ENCODE measurements around the gene NCKAP1. TPM values are rescaled to one million over a fixed set of nuclear protein-coding genes. Genes with fewer than 3 reads are reported as not detected.
A peak's percentile ranks its signal among the peaks of the same experiment; 100 is the strongest.

The NCKAP1 gene
- total and polyA plus RNA-seq, 10 of the 15 experiments (the other 5 are each of a cell fraction or from before 2014, with no cell fraction given): 0.11 to 1.5 (median 0.52) TPM

DNA sequence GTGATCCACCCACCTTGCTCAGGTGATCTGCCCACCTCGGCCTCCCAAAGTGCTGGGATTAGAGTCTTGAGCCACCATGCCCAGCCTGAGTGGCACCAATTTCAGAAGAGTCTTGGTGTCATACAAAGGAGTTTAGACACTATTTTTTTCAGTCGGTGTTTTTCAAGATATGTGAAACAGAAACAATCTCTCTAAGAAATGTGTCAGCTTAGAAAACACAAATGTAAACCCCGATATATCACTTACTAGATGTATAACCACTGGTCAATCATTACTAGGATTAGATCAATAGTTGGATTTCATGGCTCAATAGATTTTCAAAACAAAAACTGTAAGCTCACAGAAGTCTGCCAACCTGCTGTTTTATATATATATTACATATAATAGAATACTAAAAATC, 104.6 kb downstream of the NCKAP1 start:
- H3K36me3 ChIP-seq (ENCODE audit: control insufficient read depth in 2 of 2, insufficient read depth in 2 of 2, low read length in 1 of 2): no peaks in the 10 kb centered on the region
- H3K4me3 ChIP-seq: no peak overlapping the region
- no peak overlapping the region for H3K4me2 ChIP-seq (ENCODE audit: control insufficient read depth, insufficient read depth)
- no peak overlapping the region for H2AFZ ChIP-seq (ENCODE audit: control insufficient read depth, low read depth, low read length)
- no peak for TF ChIP-seq IKZF2 (IDR thresholded peaks at IDR 0.05)
- no peak for TF ChIP-seq REST (IDR thresholded peaks at IDR 0.05; ENCODE audit: low read depth, low read length)
- no peak for TF ChIP-seq EED (IDR thresholded peaks at IDR 0.05; ENCODE audit: low read depth)
- TF ChIP-seq DPF2 (IDR thresholded peaks at IDR 0.05): no peak
- TF ChIP-seq ZNF384 (IDR thresholded peaks at IDR 0.05; ENCODE audit: borderline replicate concordance, low read depth, low read length): no peak
- TF ChIP-seq, protein P1, sequence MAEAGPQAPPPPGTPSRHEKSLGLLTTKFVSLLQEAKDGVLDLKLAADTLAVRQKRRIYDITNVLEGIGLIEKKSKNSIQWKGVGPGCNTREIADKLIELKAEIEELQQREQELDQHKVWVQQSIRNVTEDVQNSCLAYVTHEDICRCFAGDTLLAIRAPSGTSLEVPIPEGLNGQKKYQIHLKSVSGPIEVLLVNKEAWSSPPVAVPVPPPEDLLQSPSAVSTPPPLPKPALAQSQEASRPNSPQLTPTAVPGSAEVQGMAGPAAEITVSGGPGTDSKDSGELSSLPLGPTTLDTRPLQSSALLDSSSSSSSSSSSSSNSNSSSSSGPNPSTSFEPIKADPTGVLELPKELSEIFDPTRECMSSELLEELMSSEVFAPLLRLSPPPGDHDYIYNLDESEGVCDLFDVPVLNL (IDR thresholded peaks at IDR 0.05; ENCODE audit: low read depth, low read length): no peak
- TF ChIP-seq CREM (IDR thresholded peaks at IDR 0.05; ENCODE audit: low read depth): no peak
- no peak for TF ChIP-seq PRDM15 (CRISPR knock-in tag; IDR thresholded peaks at IDR 0.05)
- TF ChIP-seq, protein P2, sequence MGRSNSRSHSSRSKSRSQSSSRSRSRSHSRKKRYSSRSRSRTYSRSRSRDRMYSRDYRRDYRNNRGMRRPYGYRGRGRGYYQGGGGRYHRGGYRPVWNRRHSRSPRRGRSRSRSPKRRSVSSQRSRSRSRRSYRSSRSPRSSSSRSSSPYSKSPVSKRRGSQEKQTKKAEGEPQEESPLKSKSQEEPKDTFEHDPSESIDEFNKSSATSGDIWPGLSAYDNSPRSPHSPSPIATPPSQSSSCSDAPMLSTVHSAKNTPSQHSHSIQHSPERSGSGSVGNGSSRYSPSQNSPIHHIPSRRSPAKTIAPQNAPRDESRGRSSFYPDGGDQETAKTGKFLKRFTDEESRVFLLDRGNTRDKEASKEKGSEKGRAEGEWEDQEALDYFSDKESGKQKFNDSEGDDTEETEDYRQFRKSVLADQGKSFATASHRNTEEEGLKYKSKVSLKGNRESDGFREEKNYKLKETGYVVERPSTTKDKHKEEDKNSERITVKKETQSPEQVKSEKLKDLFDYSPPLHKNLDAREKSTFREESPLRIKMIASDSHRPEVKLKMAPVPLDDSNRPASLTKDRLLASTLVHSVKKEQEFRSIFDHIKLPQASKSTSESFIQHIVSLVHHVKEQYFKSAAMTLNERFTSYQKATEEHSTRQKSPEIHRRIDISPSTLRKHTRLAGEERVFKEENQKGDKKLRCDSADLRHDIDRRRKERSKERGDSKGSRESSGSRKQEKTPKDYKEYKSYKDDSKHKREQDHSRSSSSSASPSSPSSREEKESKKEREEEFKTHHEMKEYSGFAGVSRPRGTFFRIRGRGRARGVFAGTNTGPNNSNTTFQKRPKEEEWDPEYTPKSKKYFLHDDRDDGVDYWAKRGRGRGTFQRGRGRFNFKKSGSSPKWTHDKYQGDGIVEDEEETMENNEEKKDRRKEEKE (IDR thresholded peaks at IDR 0.05): no peak
- no peak for TF ChIP-seq BACH1 (IDR thresholded peaks at IDR 0.05; ENCODE audit: borderline replicate concordance)
- TF ChIP-seq, protein P3, sequence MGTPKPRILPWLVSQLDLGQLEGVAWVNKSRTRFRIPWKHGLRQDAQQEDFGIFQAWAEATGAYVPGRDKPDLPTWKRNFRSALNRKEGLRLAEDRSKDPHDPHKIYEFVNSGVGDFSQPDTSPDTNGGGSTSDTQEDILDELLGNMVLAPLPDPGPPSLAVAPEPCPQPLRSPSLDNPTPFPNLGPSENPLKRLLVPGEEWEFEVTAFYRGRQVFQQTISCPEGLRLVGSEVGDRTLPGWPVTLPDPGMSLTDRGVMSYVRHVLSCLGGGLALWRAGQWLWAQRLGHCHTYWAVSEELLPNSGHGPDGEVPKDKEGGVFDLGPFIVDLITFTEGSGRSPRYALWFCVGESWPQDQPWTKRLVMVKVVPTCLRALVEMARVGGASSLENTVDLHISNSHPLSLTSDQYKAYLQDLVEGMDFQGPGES (IDR thresholded peaks at IDR 0.05): no peak
- no peak for DNase-seq (ENCODE audit: low read depth, low spot score)
- no peak for FAIRE-seq
- ChIA-PET SMC1A (ENCODE audit: uncharacterized antibody, unreplicated experiment) (interaction anchor here (0.6 to 1.1 kb wide), 2 partner anchors 17 to 25 kb away, joined by 4 read pairs; no protein-coding TSS in a partner anchor), RAD21 (ENCODE audit: unreplicated experiment) (no interaction called here), CTCF (no interaction called here), POLR2A (no interaction called here)
- 54% methylated on average over 3 of the region's 3 CpGs for WGBS (ENCODE audit: insufficient coverage, insufficient replicate concordance, low lambda C conversion rate, missing lambda C conversion rate)
- H3K79me2 ChIP-seq (ENCODE audit: control insufficient read depth, insufficient read depth, low read length): no peaks in the 10 kb centered on the region
- H3K27ac ChIP-seq (ENCODE audit: control insufficient read depth, insufficient read depth): no peak overlapping the region
- no peaks in the 10 kb centered on the region for H4K20me1 ChIP-seq (ENCODE audit: control insufficient read depth, insufficient read depth)
- H3K27me3 ChIP-seq (replicated peaks in 1 of 2; ENCODE audit: control insufficient read depth in 2 of 2, insufficient read depth in 2 of 2, low read length in 1 of 2): no peaks in the 10 kb centered on the region
- in situ Hi-C loops (cut with MboI): no loop called here
- no peaks in the 10 kb centered on the region for H3K4me1 ChIP-seq (ENCODE audit: control insufficient read depth, insufficient read depth, low read length)
- H3K9ac ChIP-seq (ENCODE audit: control insufficient read depth, insufficient read depth, low read length): no peak overlapping the region
- peak; percentile 70 for ATAC-seq
- intact Hi-C loops (cut with micrococcal nuclease; ENCODE audit: unreplicated experiment): no loop called here
- BruUV-seq (replicated peaks): no TSS peak
- no peaks in the 10 kb centered on the region for H3K9me3 ChIP-seq (replicated peaks; ENCODE audit: control insufficient read depth, insufficient read depth, low read length)
